ENCODE data around the gene CHRND. TPM values are rescaled to one million over a fixed set of nuclear protein-coding genes. Genes with fewer than 3 reads are reported as not detected.

Gene CHRND
- total and polyA plus RNA-seq, 12 donors, result 0.07 to 0.39 (median 0.14) TPM; not detected in 7

GRCh38 chr2:232489516-232490220, 36.3 kb upstream of the CHRND start:
- H3K4me3 ChIP-seq, result no peak overlapping the region
- no peak overlapping the region for H3K27ac ChIP-seq
- WGBS, 4 donors, result 77 to 82% (median 80%) methylated on average over 8 to 9 of the region's 9 CpGs
- TF ChIP-seq POLR2A (IDR thresholded peaks at IDR 0.05) (no peak), CTCF (IDR thresholded peaks at IDR 0.05) (no peak)
- DNase-seq, result peak in 1 of 7 donors; percentile 2
- H3K9me3 ChIP-seq (replicated peaks in 1 of 3), result no peaks in the 10 kb centered on the region
- H3K27me3 ChIP-seq, result peaks cover 36% of the 10 kb centered on the region
- H3K36me3 ChIP-seq (replicated peaks in 1 of 2), result no peaks in the 10 kb centered on the region
- peaks cover 0 to 7% of the 10 kb centered on the region in 2 donors for H3K4me1 ChIP-seq (replicated peaks in 1 of 2)
- intact Hi-C loops (cut with DNase I), result no loop called here

GRCh38 chr2:232490221-232491138, 35.5 kb upstream of the CHRND start:
- intact Hi-C loops (cut with DNase I), result no loop called here
- WGBS, 4 donors, result 89 to 93% (median 92%) methylated on average over 19 to 29 of the region's 30 CpGs
- H3K36me3 ChIP-seq (replicated peaks in 1 of 2), result no peaks in the 10 kb centered on the region
- no peak overlapping the region for H3K27ac ChIP-seq
- no peak for TF ChIP-seq CTCF (IDR thresholded peaks at IDR 0.05)
- no peak for TF ChIP-seq POLR2A (IDR thresholded peaks at IDR 0.05)
- peaks cover 0 to 7% of the 10 kb centered on the region in 2 donors for H3K4me1 ChIP-seq (replicated peaks in 1 of 2)
- DNase-seq, result peak in 1 of 7 donors; percentile 5
- peaks cover 28% of the 10 kb centered on the region for H3K27me3 ChIP-seq
- H3K4me3 ChIP-seq, result no peak overlapping the region
- no peaks in the 10 kb centered on the region for H3K9me3 ChIP-seq (replicated peaks in 1 of 3)

GRCh38 chr2:232491139-232491780, 34.7 kb upstream of the CHRND start:
- no peaks in the 10 kb centered on the region for H3K9me3 ChIP-seq (replicated peaks in 1 of 3)
- no peak for TF ChIP-seq CTCF (IDR thresholded peaks at IDR 0.05)
- no peak for TF ChIP-seq POLR2A (IDR thresholded peaks at IDR 0.05)
- peak in 1 of 7 donors; percentile 4 for DNase-seq
- WGBS, 4 donors, result 87 to 94% (median 91%) methylated on average over 10 to 12 of the region's 12 CpGs
- no peak overlapping the region for H3K4me3 ChIP-seq
- intact Hi-C loops (cut with DNase I), result no loop called here
- peaks cover 20% of the 10 kb centered on the region for H3K27me3 ChIP-seq
- peaks cover 0 to 7% of the 10 kb centered on the region in 2 donors for H3K4me1 ChIP-seq (replicated peaks in 1 of 2)
- no peak overlapping the region for H3K27ac ChIP-seq
- no peaks in the 10 kb centered on the region for H3K36me3 ChIP-seq (replicated peaks in 1 of 2)
